Upper lobe of left lung (tissue), 4 donors: ENCODE results near the gene NOL4L.

Experiments used
- CTCF ChIP-seq, 6 experiments: fragments of 450-650 bp in 4 of 6; fragments of 200-600 bp in 2 of 6; sonication (generic) in 2 of 6; IDR thresholded peaks; one replicate each; pipeline ENCODE4 v1.5.1; 2016 to 2019; ENCODE audit warnings: antibody characterized with exemption in 6 of 6
- EP300 ChIP-seq, 4 donors: sonication (generic); formaldehyde crosslinking; IDR thresholded peaks; one replicate each; pipeline ENCODE4 v1.5.1; 2017; ENCODE audit warnings: antibody characterized with exemption in 4 of 4, control low read depth in 2 of 4
- POLR2A ChIP-seq, 4 donors: fragments of 450-650 bp; IDR thresholded peaks; one replicate each; pipeline ENCODE4 v1.5.1; 2016 to 2017; ENCODE audit warnings: antibody characterized with exemption in 4 of 4, mild to moderate bottlenecking in 2 of 4

DNA sequence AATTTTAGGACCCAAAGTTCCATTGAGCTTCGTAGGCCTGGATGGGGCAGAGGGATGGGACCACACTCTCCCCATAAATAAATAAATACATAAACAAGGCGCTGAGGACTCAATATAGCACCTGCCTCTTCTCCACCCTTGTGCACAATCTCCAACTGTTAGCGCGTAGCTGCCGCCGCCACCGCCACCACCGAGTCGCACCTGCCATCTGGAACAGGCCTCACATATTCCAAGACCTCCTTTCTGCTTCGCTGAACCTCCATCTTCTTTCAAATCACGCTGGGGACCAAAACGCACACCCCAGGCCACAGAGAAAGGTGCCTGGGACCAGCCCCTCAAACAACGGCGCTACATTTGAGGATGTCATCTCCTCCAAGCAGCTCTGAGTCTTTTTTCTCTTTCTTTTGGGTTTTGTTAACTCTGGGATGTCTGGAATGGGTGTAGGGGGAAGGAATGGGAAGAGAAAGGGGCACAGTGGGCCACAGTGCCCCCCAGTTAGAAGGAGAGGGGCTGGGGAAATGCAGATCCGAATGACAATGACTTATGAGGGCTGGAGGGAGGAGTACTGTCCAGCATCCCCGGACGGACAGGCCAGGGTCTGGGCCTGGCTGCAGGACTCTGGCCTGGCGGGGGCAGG lies 49.7 kb downstream of the NOL4L start:
- TF ChIP-seq CTCF (IDR thresholded peaks at IDR 0.05) (no peak), EP300 (IDR thresholded peaks at IDR 0.05) (no peak), POLR2A (IDR thresholded peaks at IDR 0.05) (no peak)
